ENCODE measurements around the gene USP7. TPM values are rescaled to one million over a fixed set of nuclear protein-coding genes. Genes with fewer than 3 reads are reported as not detected.

Gene USP7
- total and polyA plus RNA-seq, 2 donors from 2014 or later: 26.7 to 92.0 TPM

- Histone ChIP-seq H3K4me1 (ENCODE audit: control insufficient read depth in 2 of 3, insufficient read depth in 2 of 3, low read depth in 1 of 3, low read length in 3 of 3) (peaks cover 6 to 33% (median 11%) of the 10 kb centered on the region in 3 donors), H3K4me3 (ENCODE audit: low read length in 3 of 3) (peak overlapping the region in 2 of 3 donors; percentile 63 to 70), H3K9ac (ENCODE audit: low read length in 3 of 3) (peak overlapping the region in 1 of 3 donors; percentile 8), H3K27ac (ENCODE audit: low read depth in 2 of 2, low read length in 2 of 2) (no peak overlapping the region), H3K36me3 (ENCODE audit: control insufficient read depth in 2 of 3, insufficient read depth in 3 of 3, low read length in 3 of 3) (no peaks in the 10 kb centered on the region), H3K27me3 (ENCODE audit: control insufficient read depth, insufficient read depth, low read length) (no peaks in the 10 kb centered on the region), H3K9me3 (ENCODE audit: control insufficient read depth in 2 of 3, insufficient read depth in 1 of 3, low read length in 3 of 3) (no peaks in the 10 kb centered on the region)
- intact Hi-C loops (cut with DNase I): no loop called here
- TF ChIP-seq, protein P1, sequence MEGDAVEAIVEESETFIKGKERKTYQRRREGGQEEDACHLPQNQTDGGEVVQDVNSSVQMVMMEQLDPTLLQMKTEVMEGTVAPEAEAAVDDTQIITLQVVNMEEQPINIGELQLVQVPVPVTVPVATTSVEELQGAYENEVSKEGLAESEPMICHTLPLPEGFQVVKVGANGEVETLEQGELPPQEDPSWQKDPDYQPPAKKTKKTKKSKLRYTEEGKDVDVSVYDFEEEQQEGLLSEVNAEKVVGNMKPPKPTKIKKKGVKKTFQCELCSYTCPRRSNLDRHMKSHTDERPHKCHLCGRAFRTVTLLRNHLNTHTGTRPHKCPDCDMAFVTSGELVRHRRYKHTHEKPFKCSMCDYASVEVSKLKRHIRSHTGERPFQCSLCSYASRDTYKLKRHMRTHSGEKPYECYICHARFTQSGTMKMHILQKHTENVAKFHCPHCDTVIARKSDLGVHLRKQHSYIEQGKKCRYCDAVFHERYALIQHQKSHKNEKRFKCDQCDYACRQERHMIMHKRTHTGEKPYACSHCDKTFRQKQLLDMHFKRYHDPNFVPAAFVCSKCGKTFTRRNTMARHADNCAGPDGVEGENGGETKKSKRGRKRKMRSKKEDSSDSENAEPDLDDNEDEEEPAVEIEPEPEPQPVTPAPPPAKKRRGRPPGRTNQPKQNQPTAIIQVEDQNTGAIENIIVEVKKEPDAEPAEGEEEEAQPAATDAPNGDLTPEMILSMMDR (IDR thresholded peaks at IDR 0.05; ENCODE audit: borderline replicate concordance, extremely low read depth, insufficient read depth): no peak
- DNase-seq (peak in 4 of 5 donors; percentile 15 to 76 (median 34)), FAIRE-seq (no peak)
Measured at GRCh38 chr16:8963010-8963820, 491 bp downstream of the USP7 start.

- FAIRE-seq: no peak
- H3K4me1 ChIP-seq (ENCODE audit: control insufficient read depth in 2 of 3, insufficient read depth in 2 of 3, low read depth in 1 of 3, low read length in 3 of 3): peaks cover 6 to 36% (median 11%) of the 10 kb centered on the region in 3 donors
- TF ChIP-seq, protein P1 (IDR thresholded peaks at IDR 0.05; ENCODE audit: borderline replicate concordance, extremely low read depth, insufficient read depth): no peak
Measured at GRCh38 chr16:8962393-8963009, 1.2 kb downstream of the USP7 start.

GRCh38 chr16:8961811-8962390, 1.8 kb downstream of the USP7 start:
- TF ChIP-seq, protein P1 (IDR thresholded peaks at IDR 0.05; ENCODE audit: borderline replicate concordance, extremely low read depth, insufficient read depth): no peak
- DNase-seq: peak in 4 of 5 donors; percentile 51 to 73 (median 64)
- intact Hi-C loops (cut with DNase I): no loop called here
- no peak overlapping the region for H3K27ac ChIP-seq (ENCODE audit: low read depth in 2 of 2, low read length in 2 of 2)
- H3K4me1 ChIP-seq (ENCODE audit: control insufficient read depth in 2 of 3, insufficient read depth in 2 of 3, low read depth in 1 of 3, low read length in 3 of 3): peaks cover 6 to 40% (median 11%) of the 10 kb centered on the region in 3 donors
- FAIRE-seq: no peak
- H3K9me3 ChIP-seq (ENCODE audit: control insufficient read depth in 2 of 3, insufficient read depth in 1 of 3, low read length in 3 of 3): no peaks in the 10 kb centered on the region
- peak overlapping the region; percentile 8 to 80 (median 65) for H3K9ac ChIP-seq (ENCODE audit: low read length in 3 of 3)
- H3K36me3 ChIP-seq (ENCODE audit: control insufficient read depth in 2 of 3, insufficient read depth in 3 of 3, low read length in 3 of 3): no peaks in the 10 kb centered on the region
- H3K27me3 ChIP-seq (ENCODE audit: control insufficient read depth, insufficient read depth, low read length): no peaks in the 10 kb centered on the region
- H3K4me3 ChIP-seq (ENCODE audit: low read length in 3 of 3): peak overlapping the region; percentile 55 to 70 (median 63)

More at GRCh38 chr16:8962393-8963009, 1.2 kb downstream of the USP7 start:
- intact Hi-C loops (cut with DNase I): no loop called here
- Histone ChIP-seq H3K9me3 (ENCODE audit: control insufficient read depth in 2 of 3, insufficient read depth in 1 of 3, low read length in 3 of 3) (no peaks in the 10 kb centered on the region), H3K9ac (ENCODE audit: low read length in 3 of 3) (peak overlapping the region; percentile 8 to 80 (median 65)), H3K27me3 (ENCODE audit: control insufficient read depth, insufficient read depth, low read length) (no peaks in the 10 kb centered on the region), H3K36me3 (ENCODE audit: control insufficient read depth in 2 of 3, insufficient read depth in 3 of 3, low read length in 3 of 3) (no peaks in the 10 kb centered on the region), H3K27ac (ENCODE audit: low read depth in 2 of 2, low read length in 2 of 2) (no peak overlapping the region), H3K4me3 (ENCODE audit: low read length in 3 of 3) (peak overlapping the region; percentile 55 to 70 (median 63))
- peak; percentile 21 to 82 (median 59) for DNase-seq
